ENCODE measurements around the gene MAGOHB. TPM values are rescaled to one million over a fixed set of nuclear protein-coding genes. Genes with fewer than 3 reads are reported as not detected.

The MAGOHB gene
- total and polyA plus RNA-seq, 2 of the 13 experiments (the other 11 are each of a cell fraction or from before 2014, with no cell fraction given): 7.0 to 49.8 TPM

- BruUV-seq (replicated peaks): no TSS peak
- Histone ChIP-seq H3K27me3 (ENCODE audit: control insufficient read depth in 1 of 2, insufficient read depth in 2 of 2, low read length in 2 of 2) (no peaks in the 10 kb centered on the region; a peak in 1 of 5 replicates), H4K20me1 (ENCODE audit: insufficient read depth, low read length) (no peaks in the 10 kb centered on the region; the same call in 1 of the 2 replicates), H3K4me3 (replicated peaks in 1 of 3; ENCODE audit: insufficient read depth in 1 of 3, low read depth in 2 of 3, low read length in 3 of 3) (no peak overlapping the region), H3K36me3 (replicated peaks in 1 of 2; ENCODE audit: control insufficient read depth in 1 of 2, insufficient read depth in 2 of 2, low read length in 2 of 2) (no peaks in the 10 kb centered on the region; a peak in 2 of 5 replicates), H3K4me2 (ENCODE audit: low read depth, low read length) (no peak overlapping the region), H3K4me1 (ENCODE audit: insufficient read depth, low read length) (peaks cover 26% of the 10 kb centered on the region), H3K27ac (ENCODE audit: extremely low read length, insufficient read depth, low read length) (no peak overlapping the region), H3K9me3 (ENCODE audit: low read length) (no peaks in the 10 kb centered on the region), H3K9ac (ENCODE audit: insufficient read depth, low read depth, low read length) (no peak overlapping the region), H3K79me2 (ENCODE audit: insufficient read depth, low read length) (peaks cover 16% of the 10 kb centered on the region), H2AFZ (ENCODE audit: low read length) (no peak overlapping the region)
- intact Hi-C loops (cut with micrococcal nuclease; ENCODE audit: unreplicated experiment) (loop anchor here (5.0 kb wide), 1 partner anchor 139 kb away; no protein-coding TSS in a partner anchor), in situ Hi-C loops (cut with HindIII; ENCODE audit: extremely low pct_ligation_motif_present, low pct_unique_long_range_greater_than_20kb) (no loop called here)
- DNase-seq (ENCODE audit: low spot score) (no peak), FAIRE-seq (no peak), ATAC-seq (no peak)
- ChIA-PET POLR2A (no interaction called here), CTCF (ENCODE audit: low intra/inter-chr PET ratio, low total read pairs) (no interaction called here)
- TF ChIP-seq KDM6A (CRISPR knock-in tag; IDR thresholded peaks at IDR 0.05; ENCODE audit: low read depth): no peak
- TF ChIP-seq SMC3 (IDR thresholded peaks at IDR 0.05; ENCODE audit: low read length): 0 out of 2 replicates have a peak, but pooled peaks have one; percentile 3
- 96% methylated on average over 3 of the region's 3 CpGs for WGBS (ENCODE audit: low lambda C conversion rate)
Measured at GRCh38 chr12:10607885-10608458, 5.4 kb downstream of the MAGOHB start.

- Histone ChIP-seq H4K20me1 (ENCODE audit: insufficient read depth, low read length) (no peaks in the 10 kb centered on the region; the same call in 1 of the 2 replicates), H3K27ac (ENCODE audit: extremely low read length, insufficient read depth, low read length) (no peak overlapping the region), H3K9ac (ENCODE audit: insufficient read depth, low read depth, low read length) (no peak overlapping the region), H3K36me3 (replicated peaks in 1 of 2; ENCODE audit: control insufficient read depth in 1 of 2, insufficient read depth in 2 of 2, low read length in 2 of 2) (no peaks in the 10 kb centered on the region; a peak in 2 of 5 replicates), H3K27me3 (ENCODE audit: control insufficient read depth in 1 of 2, insufficient read depth in 2 of 2, low read length in 2 of 2) (no peaks in the 10 kb centered on the region), H3K79me2 (ENCODE audit: insufficient read depth, low read length) (no peaks in the 10 kb centered on the region), H3K9me3 (ENCODE audit: low read length) (no peaks in the 10 kb centered on the region), H3K4me2 (ENCODE audit: low read depth, low read length) (no peak overlapping the region), H3K4me3 (replicated peaks in 1 of 3; ENCODE audit: insufficient read depth in 1 of 3, low read depth in 2 of 3, low read length in 3 of 3) (no peak overlapping the region), H3K4me1 (ENCODE audit: insufficient read depth, low read length) (no peaks in the 10 kb centered on the region), H2AFZ (ENCODE audit: low read length) (no peak overlapping the region)
- DNase-seq (ENCODE audit: low spot score): no peak
- no peak for ATAC-seq
- 95% methylated on average over 2 of the region's 2 CpGs for WGBS (ENCODE audit: low lambda C conversion rate)
- intact Hi-C loops (cut with micrococcal nuclease; ENCODE audit: unreplicated experiment): no loop called here
- no TSS peak for BruUV-seq (replicated peaks)
- in situ Hi-C loops (cut with HindIII; ENCODE audit: extremely low pct_ligation_motif_present, low pct_unique_long_range_greater_than_20kb): no loop called here
- ChIA-PET CTCF (ENCODE audit: low intra/inter-chr PET ratio, low total read pairs) (no interaction called here), POLR2A (no interaction called here)
- no peak for FAIRE-seq
- TF ChIP-seq ZNF850 (CRISPR knock-in tag; conservative IDR thresholded peaks at IDR 0.05) (no peak), ATAD3A (CRISPR knock-in tag; IDR thresholded peaks at IDR 0.05) (no peak), ZNF747 (CRISPR knock-in tag; IDR thresholded peaks at IDR 0.05; ENCODE audit: borderline replicate concordance) (no peak), ATF1 (CRISPR knock-in tag; IDR thresholded peaks at IDR 0.05) (no peak), ZNF205 (CRISPR knock-in tag; IDR thresholded peaks at IDR 0.05) (no peak), MTA3 (CRISPR knock-in tag; IDR thresholded peaks at IDR 0.05) (no peak), ZNF460 (CRISPR knock-in tag; IDR thresholded peaks at IDR 0.05; ENCODE audit: borderline replicate concordance) (no peak), PLRG1 (conservative IDR thresholded peaks at IDR 0.05) (no peak), ADNP (CRISPR knock-in tag; IDR thresholded peaks at IDR 0.05) (no peak), TOE1 (CRISPR knock-in tag; IDR thresholded peaks at IDR 0.05) (no peak), ZNF121 (CRISPR knock-in tag; IDR thresholded peaks at IDR 0.05) (no peak), HOXA7 (CRISPR knock-in tag; IDR thresholded peaks at IDR 0.05) (no peak), SOX13 (IDR thresholded peaks at IDR 0.05) (no peak), SOX13 (CRISPR knock-in tag; conservative IDR thresholded peaks at IDR 0.05 in 1 of 2, IDR thresholded peaks at IDR 0.05 in 1 of 2) (no peak), ZNF775 (CRISPR knock-in tag; IDR thresholded peaks at IDR 0.05; ENCODE audit: borderline replicate concordance) (no peak), SMAD3 (CRISPR knock-in tag; IDR thresholded peaks at IDR 0.05) (no peak), TAF15 (IDR thresholded peaks at IDR 0.05; ENCODE audit: low read depth, low read length, poor library complexity, severe bottlenecking) (no peak), WIZ (CRISPR knock-in tag; IDR thresholded peaks at IDR 0.05) (no peak), ZC3H13 (CRISPR knock-in tag; IDR thresholded peaks at IDR 0.05) (no peak)
Measured at GRCh38 chr12:10601860-10602259, 11.5 kb downstream of the MAGOHB start.

Data from HepG2 (cell line).